Fibroblast of pulmonary artery (primary cell): ENCODE measurements around the gene NT5E.
A peak's percentile ranks its signal among the peaks of the same experiment; 100 is the strongest.

Source experiments
- DNase-seq: peaks from one replicate; pipeline ENCODE4 v3.0.0-alpha.2; 2010; ENCODE audit warnings: low read depth
- H3K4me3 ChIP-seq: replicated peaks from 2 replicates; pipeline ENCODE4 v1.5.1; 2011; ENCODE audit warnings: low read depth, mild to moderate bottlenecking, control low read depth, low read length, moderate library complexity
- TF ChIP-seq, protein P1 (sequence below): IDR thresholded peaks from 2 replicates; pipeline ENCODE4 v1.5.1; 2011; ENCODE audit warnings: mild to moderate bottlenecking, control low read depth, low read length, inconsistent platforms; ENCODE audit errors: missing control alignments

Gene NT5E

DNA sequence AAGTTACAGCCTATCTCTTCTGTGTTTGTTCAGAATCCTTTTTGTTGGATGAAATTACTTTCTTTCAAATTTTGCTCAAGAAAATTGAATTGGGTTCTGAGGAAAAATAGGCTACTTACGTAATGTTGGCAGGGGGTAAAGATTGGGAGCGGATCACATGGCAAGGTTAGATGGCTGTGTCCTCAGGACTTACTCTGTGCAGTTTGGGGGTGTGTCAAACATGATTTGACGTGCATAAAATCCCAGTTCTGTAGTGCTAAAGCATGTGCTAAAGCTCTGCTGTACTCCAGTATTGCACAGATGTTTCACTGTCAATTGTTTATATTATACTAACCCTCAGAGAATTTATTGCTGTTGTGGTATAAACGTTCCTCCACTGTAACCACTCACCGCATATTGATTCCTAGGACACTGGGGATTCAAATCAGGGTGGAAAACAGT is 2.6 kb downstream of the NT5E start:
- peak; percentile 53 for DNase-seq
- TF ChIP-seq, protein P1, sequence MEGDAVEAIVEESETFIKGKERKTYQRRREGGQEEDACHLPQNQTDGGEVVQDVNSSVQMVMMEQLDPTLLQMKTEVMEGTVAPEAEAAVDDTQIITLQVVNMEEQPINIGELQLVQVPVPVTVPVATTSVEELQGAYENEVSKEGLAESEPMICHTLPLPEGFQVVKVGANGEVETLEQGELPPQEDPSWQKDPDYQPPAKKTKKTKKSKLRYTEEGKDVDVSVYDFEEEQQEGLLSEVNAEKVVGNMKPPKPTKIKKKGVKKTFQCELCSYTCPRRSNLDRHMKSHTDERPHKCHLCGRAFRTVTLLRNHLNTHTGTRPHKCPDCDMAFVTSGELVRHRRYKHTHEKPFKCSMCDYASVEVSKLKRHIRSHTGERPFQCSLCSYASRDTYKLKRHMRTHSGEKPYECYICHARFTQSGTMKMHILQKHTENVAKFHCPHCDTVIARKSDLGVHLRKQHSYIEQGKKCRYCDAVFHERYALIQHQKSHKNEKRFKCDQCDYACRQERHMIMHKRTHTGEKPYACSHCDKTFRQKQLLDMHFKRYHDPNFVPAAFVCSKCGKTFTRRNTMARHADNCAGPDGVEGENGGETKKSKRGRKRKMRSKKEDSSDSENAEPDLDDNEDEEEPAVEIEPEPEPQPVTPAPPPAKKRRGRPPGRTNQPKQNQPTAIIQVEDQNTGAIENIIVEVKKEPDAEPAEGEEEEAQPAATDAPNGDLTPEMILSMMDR = no peak
- H3K4me3 ChIP-seq = peak overlapping the region; percentile 85

DNA sequence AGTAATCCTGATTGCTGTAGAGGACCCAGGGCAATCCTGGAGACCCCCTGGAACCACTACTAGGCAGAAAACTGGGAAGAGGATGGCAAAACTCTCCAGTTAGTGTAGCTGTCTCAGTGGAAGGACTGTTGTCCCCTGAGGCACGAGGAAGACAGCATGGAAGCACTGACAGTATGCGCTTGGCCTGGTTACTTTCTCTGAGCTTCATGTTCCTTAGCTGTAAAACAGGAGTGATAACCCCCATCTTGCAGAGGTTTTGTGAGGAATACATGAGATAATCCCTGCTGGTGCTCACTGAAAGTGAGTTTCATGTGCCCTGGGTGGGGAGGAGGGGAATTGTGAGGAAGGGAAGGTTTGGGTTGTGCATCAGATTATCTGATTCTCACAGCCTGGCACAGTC is 3.2 kb downstream of the NT5E start:
- no peak overlapping the region for H3K4me3 ChIP-seq

DNA sequence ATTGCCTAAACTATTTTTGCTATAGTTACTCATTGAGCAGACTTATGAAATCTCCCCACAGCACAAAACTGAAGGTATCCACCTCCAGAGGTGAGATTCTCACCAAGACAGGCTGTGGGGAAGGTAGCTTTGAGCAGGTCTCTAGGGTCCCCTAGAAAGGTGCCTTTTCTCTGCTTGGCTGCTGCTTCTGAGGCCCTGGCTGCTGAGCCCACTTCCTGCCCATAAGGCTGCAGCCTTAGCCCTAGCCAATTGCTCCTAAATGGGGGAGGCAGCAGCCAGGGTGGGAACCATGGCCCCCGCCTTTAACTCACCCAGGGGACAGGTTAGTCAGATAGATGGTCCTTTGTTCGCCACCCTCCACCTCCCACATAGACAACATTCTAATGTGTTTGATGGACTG is 3.6 kb downstream of the NT5E start:
- H3K4me3 ChIP-seq = no peak overlapping the region
- TF ChIP-seq, protein P1 = no peak
- DNase-seq = no peak

More for the DNA sequence above, 3.2 kb downstream of the NT5E start:
- TF ChIP-seq, protein P1 = no peak
- no peak for DNase-seq

DNA sequence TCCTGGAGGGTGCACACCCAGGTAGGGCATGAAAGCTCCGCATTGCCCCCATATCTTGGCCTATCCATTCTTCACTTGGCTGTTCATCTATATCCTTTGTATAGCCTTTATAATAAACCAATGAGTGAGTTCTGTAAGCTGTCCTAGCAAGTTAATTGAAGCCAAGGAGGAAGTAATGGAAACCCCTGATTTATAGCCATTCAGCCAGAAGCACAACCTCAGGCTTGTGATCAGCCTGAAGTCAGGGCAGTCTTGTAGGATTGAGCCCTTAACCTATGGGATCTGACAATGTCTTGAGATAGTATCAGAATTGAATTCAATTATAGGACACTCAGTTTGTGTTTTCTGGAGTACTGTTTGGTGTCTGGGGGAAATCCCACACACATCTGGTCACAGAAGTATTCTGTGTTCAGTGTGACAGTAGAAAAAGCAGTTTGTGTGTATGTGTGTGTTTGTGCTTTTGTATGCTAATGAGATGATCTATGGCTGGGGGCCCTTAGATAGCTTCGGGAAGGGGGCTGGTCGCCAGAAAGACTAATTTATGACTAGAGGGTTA is 5.7 kb downstream of the NT5E start:
- TF ChIP-seq, protein P1 = no peak
- DNase-seq = no peak
- H3K4me3 ChIP-seq = no peak overlapping the region

DNA sequence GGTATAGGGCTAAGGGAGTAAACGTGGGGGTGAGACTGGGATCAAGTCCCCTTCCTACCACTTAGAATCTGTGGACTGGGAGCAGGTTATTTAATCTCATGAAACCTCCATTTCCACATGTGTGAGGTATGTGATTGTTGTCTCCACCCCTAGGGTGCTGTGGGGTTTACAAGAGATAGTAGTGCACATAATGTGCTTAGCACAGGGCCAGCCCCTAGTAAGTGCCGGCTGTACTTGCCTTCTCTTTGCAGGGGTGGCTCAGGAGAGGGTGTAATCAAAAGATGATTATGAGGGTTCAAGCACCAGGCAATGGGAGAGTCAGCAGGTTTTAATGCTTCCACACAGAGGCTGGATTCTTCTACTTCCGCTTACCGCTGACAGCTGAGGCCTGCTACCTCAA is 6.9 kb downstream of the NT5E start:
- TF ChIP-seq, protein P1 = no peak
- DNase-seq = no peak
- no peak overlapping the region for H3K4me3 ChIP-seq

DNA sequence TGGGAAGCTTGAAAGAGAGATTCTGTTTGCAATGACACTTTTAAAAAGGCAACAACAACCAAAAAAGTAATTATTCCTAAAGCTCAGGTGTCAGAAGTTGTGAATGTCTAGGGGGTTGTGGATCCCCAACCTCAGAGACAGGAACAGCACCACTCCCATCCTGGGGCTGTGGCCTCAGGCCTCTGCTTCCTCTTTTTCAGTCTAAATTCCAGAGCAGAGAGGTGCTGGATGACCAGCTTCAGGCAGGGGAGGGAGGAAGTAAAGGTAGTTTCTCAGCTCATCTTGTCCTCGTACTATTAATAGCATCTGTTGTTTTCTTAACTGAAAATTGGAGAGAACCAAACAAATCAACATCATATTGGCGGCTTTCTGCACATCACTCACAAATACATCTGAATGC is 8.3 kb downstream of the NT5E start:
- TF ChIP-seq, protein P1 = no peak
- H3K4me3 ChIP-seq = no peak overlapping the region
- no peak for DNase-seq

DNA sequence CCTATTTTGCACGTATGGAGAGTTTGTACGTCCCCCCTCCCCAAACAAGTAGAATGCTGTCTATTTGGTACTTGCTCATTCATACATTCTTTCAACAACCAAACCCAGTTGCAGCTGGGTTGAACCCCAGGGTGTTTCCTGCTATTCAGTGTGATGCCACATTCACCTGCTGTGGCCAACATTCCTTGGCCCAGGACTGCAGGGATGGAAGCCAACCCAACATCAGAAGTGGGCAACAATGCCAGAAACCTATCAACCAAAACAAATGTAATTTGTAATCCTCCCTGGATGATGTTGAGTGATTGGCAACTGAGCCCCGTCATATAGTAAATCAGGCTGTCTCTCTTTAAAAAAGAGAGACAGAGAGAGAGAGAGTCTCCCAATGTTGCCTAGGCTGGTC is 8.9 kb downstream of the NT5E start:
- DNase-seq = peak; percentile 45
- TF ChIP-seq, protein P1 = no peak
- H3K4me3 ChIP-seq = no peak overlapping the region
